ENCODE results near the gene ORM1. TPM values are rescaled to one million over a fixed set of nuclear protein-coding genes. Genes with fewer than 3 reads are reported as not detected.

Gene ORM1
- total and polyA plus RNA-seq, 10 of the 15 experiments (the other 5 are each of a cell fraction or from before 2014, with no cell fraction given): 4.4 TPM; not detected in 9

GRCh38 chr9:114363424-114363823, 40.5 kb downstream of the ORM1 start:
- 0% methylated on average over 2 of the region's 2 CpGs for WGBS (ENCODE audit: insufficient coverage, insufficient replicate concordance, low lambda C conversion rate, missing lambda C conversion rate)

More at GRCh38 chr9:114363424-114363823, 40.5 kb downstream of the ORM1 start:
- peaks cover 40% of the 10 kb centered on the region for H3K4me1 ChIP-seq (ENCODE audit: control insufficient read depth, insufficient read depth, low read length)
- intact Hi-C loops (cut with micrococcal nuclease; ENCODE audit: unreplicated experiment): no loop called here
- H4K20me1 ChIP-seq (ENCODE audit: control insufficient read depth, insufficient read depth): peaks cover 2% of the 10 kb centered on the region; the same call in 1 of the 2 replicates
- no peak overlapping the region for H3K9ac ChIP-seq (ENCODE audit: control insufficient read depth, insufficient read depth, low read length)
- FAIRE-seq (no peak), DNase-seq (ENCODE audit: low read depth, low spot score) (no peak), ATAC-seq (no peak)
- no peaks in the 10 kb centered on the region for H3K9me3 ChIP-seq (replicated peaks; ENCODE audit: control insufficient read depth, insufficient read depth, low read length)
- ChIA-PET RAD21 (ENCODE audit: unreplicated experiment) (interaction anchor here (0.6 to 12.9 kb wide), 2 partner anchors 24 to 25 kb away, joined by 3 to 251 read pairs; partner anchors contain the start of gene AKNA), POLR2A (interaction anchor here (1.1 to 13.2 kb wide), 5 partner anchors 8 to 24 kb away, joined by 4 to 312 read pairs (median 7); partner anchors contain the start of gene AKNA), SMC1A (ENCODE audit: uncharacterized antibody, unreplicated experiment) (interaction anchor here (1.1 to 13.9 kb wide), 4 partner anchors 16 to 42 kb away, joined by 4 to 327 read pairs (median 6); partner anchors contain the start of gene AKNA), CTCF (interaction anchor here (1.5 to 7.4 kb wide), 2 partner anchors 24 to 33 kb away, joined by 3 to 108 read pairs; partner anchors contain the start of gene AKNA)
- no peaks in the 10 kb centered on the region for H3K27me3 ChIP-seq (replicated peaks in 1 of 2; ENCODE audit: control insufficient read depth in 2 of 2, insufficient read depth in 2 of 2, low read length in 1 of 2)
- H3K27ac ChIP-seq (ENCODE audit: control insufficient read depth, insufficient read depth): 0 out of 2 replicates have a peak overlapping the region, but pooled peaks have one; percentile 21
- peaks cover 3% of the 10 kb centered on the region for H3K79me2 ChIP-seq (ENCODE audit: control insufficient read depth, insufficient read depth, low read length)
- H3K36me3 ChIP-seq (ENCODE audit: control insufficient read depth in 2 of 2, insufficient read depth in 2 of 2, low read length in 1 of 2): peaks cover 49 to 54% of the 10 kb centered on the region in 2 experiments
- no peak overlapping the region for H3K4me2 ChIP-seq (ENCODE audit: control insufficient read depth, insufficient read depth)
- TF ChIP-seq, protein P1, sequence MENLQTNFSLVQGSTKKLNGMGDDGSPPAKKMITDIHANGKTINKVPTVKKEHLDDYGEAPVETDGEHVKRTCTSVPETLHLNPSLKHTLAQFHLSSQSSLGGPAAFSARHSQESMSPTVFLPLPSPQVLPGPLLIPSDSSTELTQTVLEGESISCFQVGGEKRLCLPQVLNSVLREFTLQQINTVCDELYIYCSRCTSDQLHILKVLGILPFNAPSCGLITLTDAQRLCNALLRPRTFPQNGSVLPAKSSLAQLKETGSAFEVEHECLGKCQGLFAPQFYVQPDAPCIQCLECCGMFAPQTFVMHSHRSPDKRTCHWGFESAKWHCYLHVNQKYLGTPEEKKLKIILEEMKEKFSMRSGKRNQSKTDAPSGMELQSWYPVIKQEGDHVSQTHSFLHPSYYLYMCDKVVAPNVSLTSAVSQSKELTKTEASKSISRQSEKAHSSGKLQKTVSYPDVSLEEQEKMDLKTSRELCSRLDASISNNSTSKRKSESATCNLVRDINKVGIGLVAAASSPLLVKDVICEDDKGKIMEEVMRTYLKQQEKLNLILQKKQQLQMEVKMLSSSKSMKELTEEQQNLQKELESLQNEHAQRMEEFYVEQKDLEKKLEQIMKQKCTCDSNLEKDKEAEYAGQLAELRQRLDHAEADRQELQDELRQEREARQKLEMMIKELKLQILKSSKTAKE (IDR thresholded peaks at IDR 0.05; ENCODE audit: low read depth, poor library complexity, severe bottlenecking): no peak
- TF ChIP-seq POLR2AphosphoS2 (IDR thresholded peaks at IDR 0.05; ENCODE audit: low read depth, low read length): peak; percentile 36; the same call in 1 of the 2 replicates
- no TSS peak for BruUV-seq (replicated peaks)
- H2AFZ ChIP-seq (ENCODE audit: control insufficient read depth, low read depth, low read length): no peak overlapping the region
- in situ Hi-C loops (cut with MboI): no loop called here
- H3K4me3 ChIP-seq: no peak overlapping the region

All from GM12878 (cell line).